ENCODE measurements around the gene SPATA13.
"Not testable (repeated sequence)": the region's sequence is repeated elsewhere in the genome, so short reads cannot be mapped to it uniquely, and the experiment has no call there.

The SPATA13 gene

DNA sequence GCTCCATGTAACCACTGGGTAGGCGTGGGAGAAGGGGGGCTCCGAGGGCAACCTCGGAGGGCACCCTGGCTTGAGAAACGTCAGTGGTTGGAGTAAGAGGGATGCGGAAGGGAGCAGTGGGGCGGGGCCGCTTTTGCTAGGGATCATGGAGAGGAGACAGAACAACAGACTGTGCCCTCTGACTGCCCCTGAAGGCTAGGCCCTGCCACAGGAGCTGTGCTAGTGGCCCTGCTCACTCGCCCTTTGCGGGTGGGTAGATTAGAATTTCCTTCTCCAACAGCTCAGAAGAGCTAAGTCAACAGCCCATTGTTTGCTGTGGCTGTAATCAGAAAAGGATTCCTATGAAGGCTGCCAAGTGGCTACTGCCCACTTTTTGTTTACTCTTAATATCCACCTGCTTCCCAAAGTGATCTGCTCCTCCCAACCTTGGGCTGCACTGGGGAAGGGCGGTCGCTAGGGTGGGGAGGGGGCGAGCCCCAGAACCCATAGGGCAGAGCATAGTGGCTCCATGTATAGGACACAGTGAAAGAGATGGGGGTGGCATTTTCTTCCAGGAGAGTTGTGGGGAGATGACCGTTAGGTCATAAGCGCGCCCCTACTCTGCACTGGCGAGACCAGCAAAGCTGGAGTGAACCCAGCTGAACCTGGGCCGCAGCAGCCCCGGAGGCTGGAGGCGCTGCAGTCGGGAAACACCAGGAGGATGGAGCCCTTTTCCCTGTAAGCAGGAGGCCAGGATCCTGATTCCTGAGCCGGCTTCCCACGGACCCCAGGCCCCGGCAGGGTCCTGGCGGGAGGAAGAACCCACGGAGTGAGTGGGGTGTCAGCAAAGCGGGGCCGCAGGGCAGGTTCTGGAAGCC, 146.9 kb downstream of the SPATA13 start:
- H3K27ac ChIP-seq: no peak overlapping the region
- in situ Hi-C loops (cut with HindIII; ENCODE audit: low pct_ligation_motif_present, low sequenced_read_pairs): no loop called here
- H3K4me3 ChIP-seq (ENCODE audit: low read depth, low read length): no peak overlapping the region
- H3K36me3 ChIP-seq (replicated peaks): no peaks in the 10 kb centered on the region
- TF ChIP-seq CTCF (IDR thresholded peaks at IDR 0.05; ENCODE audit: low read depth, low read length, missing control alignments): no peak
- DNase-seq: no peak
- H3K27me3 ChIP-seq (replicated peaks): no peaks in the 10 kb centered on the region

DNA sequence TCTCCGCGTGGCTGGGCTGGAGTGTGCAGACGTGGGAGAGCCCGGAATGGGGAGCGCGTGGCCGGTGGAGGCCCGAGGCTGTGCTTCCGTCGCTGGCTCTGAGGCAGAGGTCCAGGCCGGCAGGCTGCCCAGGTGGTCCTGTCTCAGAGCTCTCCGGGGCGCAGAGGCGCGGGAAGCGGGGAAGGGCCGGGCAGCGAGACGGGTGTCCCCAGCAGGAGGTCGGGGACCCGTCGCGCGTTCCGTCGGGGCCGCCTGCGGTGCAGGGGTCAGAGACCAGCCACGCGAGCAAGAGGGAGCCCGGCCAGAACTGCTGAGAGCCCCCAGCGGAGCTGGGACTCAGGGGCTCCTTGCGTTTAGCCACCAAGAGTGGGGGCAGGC, 147.5 kb downstream of the SPATA13 start:
- no peaks in the 10 kb centered on the region for H3K36me3 ChIP-seq (replicated peaks)
- TF ChIP-seq CTCF (IDR thresholded peaks at IDR 0.05; ENCODE audit: low read depth, low read length, missing control alignments): no peak

DNA sequence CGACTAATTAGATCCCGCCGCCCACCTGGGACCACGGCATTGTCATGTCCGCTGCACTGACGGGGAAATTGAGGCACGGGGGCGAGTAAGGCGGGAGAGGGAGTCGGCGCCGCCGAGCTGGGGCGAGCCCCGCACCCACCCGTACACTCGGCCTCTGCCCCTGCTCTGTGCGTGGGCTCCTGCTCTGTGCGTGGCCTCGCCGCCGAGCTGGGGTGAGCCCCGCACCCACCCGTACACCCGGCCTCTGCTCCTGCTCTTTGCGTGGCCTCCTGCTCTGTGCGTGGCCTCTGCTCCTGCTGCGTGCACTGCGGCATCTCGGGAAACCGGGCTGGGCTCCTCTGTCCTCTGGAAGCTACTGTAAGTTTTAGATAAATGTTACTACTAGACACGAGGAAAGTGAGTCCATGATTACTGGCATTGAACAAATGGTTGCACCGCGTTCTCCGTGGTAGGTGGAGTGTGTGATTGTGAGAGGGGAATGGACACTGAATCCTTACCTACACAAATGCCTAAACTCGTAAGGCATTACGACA, 148.0 kb downstream of the SPATA13 start:
- in situ Hi-C loops (cut with HindIII; ENCODE audit: low pct_ligation_motif_present, low sequenced_read_pairs): no loop called here
- Histone ChIP-seq H3K4me3 (ENCODE audit: low read depth, low read length) (no peak overlapping the region), H3K27ac (no peak overlapping the region), H3K27me3 (replicated peaks) (no peaks in the 10 kb centered on the region), H3K36me3 (replicated peaks) (no peaks in the 10 kb centered on the region)
- no peak for DNase-seq
- no peak for TF ChIP-seq CTCF (IDR thresholded peaks at IDR 0.05; ENCODE audit: low read depth, low read length, missing control alignments)

More for the DNA sequence above, 147.5 kb downstream of the SPATA13 start:
- H3K27ac ChIP-seq: no peak overlapping the region
- no peak overlapping the region for H3K4me3 ChIP-seq (ENCODE audit: low read depth, low read length)
- no peak for DNase-seq
- H3K27me3 ChIP-seq (replicated peaks): no peaks in the 10 kb centered on the region
- in situ Hi-C loops (cut with HindIII; ENCODE audit: low pct_ligation_motif_present, low sequenced_read_pairs): no loop called here

GRCh38 chr13:24309300-24309699, 148.8 kb downstream of the SPATA13 start, which contains the start of gene C1QTNF9:
C1QTNF9 (plus strand) TSS chr13:24309580; CDS start chr13:24316004, 6,424 bp downstream.
- H3K4me3 ChIP-seq (ENCODE audit: low read depth, low read length); in situ Hi-C loops (cut with HindIII; ENCODE audit: low pct_ligation_motif_present, low sequenced_read_pairs); H3K27ac ChIP-seq; H3K36me3 ChIP-seq (replicated peaks); H3K27me3 ChIP-seq (replicated peaks); DNase-seq: not testable (repeated sequence)

- peak; percentile 29 for TF ChIP-seq CTCF (IDR thresholded peaks at IDR 0.05; ENCODE audit: low read depth, low read length, missing control alignments)
- peak; percentile 8 for DNase-seq
- H3K27me3 ChIP-seq (replicated peaks): no peaks in the 10 kb centered on the region
- H3K4me3 ChIP-seq (ENCODE audit: low read depth, low read length): no peak overlapping the region
- no peak overlapping the region for H3K27ac ChIP-seq
- in situ Hi-C loops (cut with HindIII; ENCODE audit: low pct_ligation_motif_present, low sequenced_read_pairs): no loop called here
- no peaks in the 10 kb centered on the region for H3K36me3 ChIP-seq (replicated peaks)
These were observed 152.9 kb downstream of the SPATA13 start for GRCh38 chr13:24313439-24313838.

DNA sequence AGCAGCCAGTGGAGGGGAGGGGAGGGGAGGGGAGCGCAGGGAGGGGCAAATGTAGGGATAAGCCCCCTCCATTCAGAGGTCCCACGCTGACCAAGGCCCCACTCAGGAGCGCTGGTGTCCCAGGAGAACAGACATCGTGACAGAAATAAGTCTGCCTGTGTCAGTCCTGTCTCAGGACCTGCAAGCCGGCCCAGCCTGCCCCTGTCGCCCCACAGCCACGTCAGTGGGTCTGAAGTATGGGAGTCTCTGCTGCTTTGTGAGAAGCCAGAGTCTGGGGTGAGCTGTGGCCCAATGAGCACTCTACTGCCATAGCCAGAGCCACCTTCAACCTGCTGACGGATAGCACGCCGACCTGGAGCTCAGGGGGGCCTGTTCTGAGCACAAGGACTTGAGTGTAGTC, 157.3 kb downstream of the SPATA13 start:
- in situ Hi-C loops (cut with HindIII; ENCODE audit: low pct_ligation_motif_present, low sequenced_read_pairs): not testable (repeated sequence)

DNA sequence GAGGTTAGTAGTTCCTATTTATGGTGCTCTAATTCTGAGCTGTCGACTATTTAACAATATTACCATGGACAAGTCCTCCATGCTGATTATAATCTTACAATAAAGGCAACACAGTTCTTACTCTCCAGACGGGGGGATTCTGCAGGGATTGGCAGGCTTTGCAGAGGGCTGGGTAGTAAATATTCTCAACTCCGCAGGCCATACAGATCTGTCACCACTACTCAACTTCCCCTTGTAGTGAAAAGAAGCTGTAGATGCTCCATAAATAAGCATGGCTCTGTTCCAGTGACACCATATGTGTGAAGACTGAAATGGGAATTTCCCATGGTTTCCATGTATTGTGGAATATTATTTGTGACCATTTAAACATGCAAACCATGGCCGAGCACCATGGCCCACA, 158.4 kb downstream of the SPATA13 start:
- in situ Hi-C loops (cut with HindIII; ENCODE audit: low pct_ligation_motif_present, low sequenced_read_pairs); H3K27me3 ChIP-seq (replicated peaks): not testable (repeated sequence)

More for the DNA sequence above, 157.3 kb downstream of the SPATA13 start:
- not testable (repeated sequence) for H3K36me3 ChIP-seq (replicated peaks); H3K27ac ChIP-seq; H3K27me3 ChIP-seq (replicated peaks); H3K4me3 ChIP-seq (ENCODE audit: low read depth, low read length); DNase-seq

GRCh38 chr13:24319641-24320040, 159.1 kb downstream of the SPATA13 start:
- H3K27ac ChIP-seq; DNase-seq; H3K4me3 ChIP-seq (ENCODE audit: low read depth, low read length); in situ Hi-C loops (cut with HindIII; ENCODE audit: low pct_ligation_motif_present, low sequenced_read_pairs); H3K36me3 ChIP-seq (replicated peaks); H3K27me3 ChIP-seq (replicated peaks): not testable (repeated sequence)

More for the DNA sequence above, 158.4 kb downstream of the SPATA13 start:
- not testable (repeated sequence) for DNase-seq; H3K36me3 ChIP-seq (replicated peaks); H3K27ac ChIP-seq; H3K4me3 ChIP-seq (ENCODE audit: low read depth, low read length)

GRCh38 chr13:24321416-24321815, 160.9 kb downstream of the SPATA13 start:
- in situ Hi-C loops (cut with HindIII; ENCODE audit: low pct_ligation_motif_present, low sequenced_read_pairs); H3K27ac ChIP-seq; DNase-seq; H3K4me3 ChIP-seq (ENCODE audit: low read depth, low read length); H3K27me3 ChIP-seq (replicated peaks); H3K36me3 ChIP-seq (replicated peaks): not testable (repeated sequence)
